Progenitor cell of endocrine pancreas (in vitro differentiated cells): Measurements from ENCODE around the gene MYO5C. TPM values are rescaled to one million over a fixed set of nuclear protein-coding genes. Genes with fewer than 3 reads are reported as not detected.
A peak's percentile ranks its signal among the peaks of the same experiment; 100 is the strongest.

Experiments
- DNase-seq: peaks from one replicate; pipeline ENCODE4 v3.0.0; 2021; ENCODE audit warnings: low spot score; ENCODE audit not compliant: unreplicated experiment
- H3K27ac Mint-ChIP-seq: 2 replicates; pipeline ENCODE4 v1.8.0; 2021; ENCODE audit warnings: mild to moderate bottlenecking, moderate library complexity, mixed read lengths
- H3K27me3 Mint-ChIP-seq: 2 replicates; pipeline ENCODE4 v1.8.0; 2021; ENCODE audit warnings: mixed read lengths
- H3K36me3 Mint-ChIP-seq: 2 replicates; pipeline ENCODE4 v1.8.0; 2022; ENCODE audit warnings: mixed read lengths; ENCODE audit not compliant: insufficient read depth
- H3K4me1 Mint-ChIP-seq: 2 replicates; pipeline ENCODE4 v1.8.0; 2021; ENCODE audit warnings: low read depth, mixed read lengths
- H3K4me3 Mint-ChIP-seq: 2 replicates; pipeline ENCODE4 v1.8.0; 2021; ENCODE audit warnings: low read depth, mild to moderate bottlenecking, moderate library complexity, mixed read lengths
- H3K9me3 Mint-ChIP-seq: 2 replicates; pipeline ENCODE4 v1.8.0; 2021; ENCODE audit warnings: low read depth, mixed read lengths
- total RNA-seq: library from RNA; stranded (reverse); gene quantifications from 2 replicates; pipeline ENCODE4 v1.2.1, GENCODE V29; 2021
- TF ChIP-seq, protein P1 (sequence below): fragments of 200-600 bp; sonication (generic); IDR thresholded peaks from one replicate; pipeline ENCODE4 v1.5.0; 2021; ENCODE audit warnings: antibody characterized with exemption, mild to moderate bottlenecking; ENCODE audit not compliant: unreplicated experiment

Gene MYO5C
- total RNA-seq, 1 donor from 2014 or later: 65.6 TPM

DNA sequence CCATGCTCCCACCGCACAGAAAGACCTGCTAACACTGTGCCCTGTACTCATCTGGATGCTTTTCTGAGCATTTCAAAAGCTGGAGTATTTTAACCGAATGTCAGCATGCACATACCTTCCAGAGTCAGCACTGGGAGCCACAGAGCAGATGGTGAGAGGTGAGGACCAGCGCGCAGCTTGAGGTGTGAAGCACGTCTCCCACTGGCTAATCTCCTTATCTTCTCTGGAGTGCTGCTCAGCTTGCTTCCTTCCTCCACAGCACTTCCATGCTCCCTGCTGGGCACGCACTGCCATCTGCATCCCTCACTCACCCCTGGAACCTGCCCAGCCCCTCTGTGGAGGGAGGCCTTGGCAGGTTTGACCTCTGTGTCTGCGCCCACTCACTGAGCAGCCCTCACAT, 104.4 kb downstream of the MYO5C start, which contains the start of gene GNB5:
Gene GNB5, minus strand, starts transcription at position 186 of the 400 bp plus-strand sequence. CDS start 6,716 bp downstream, outside the sequence.
- Mint-ChIP-seq H3K9me3 (no peaks in the 10 kb centered on the region), H3K36me3 (peaks cover 9% of the 10 kb centered on the region), H3K27ac (peak within 1 kb of the TSS; percentile 90), H3K4me3 (no peak within 1 kb of the TSS), H3K4me1 (peaks cover 11% of the 10 kb centered on the region), H3K27me3 (no peaks in the 10 kb centered on the region)
- no peak for DNase-seq
- TF ChIP-seq, protein P1, sequence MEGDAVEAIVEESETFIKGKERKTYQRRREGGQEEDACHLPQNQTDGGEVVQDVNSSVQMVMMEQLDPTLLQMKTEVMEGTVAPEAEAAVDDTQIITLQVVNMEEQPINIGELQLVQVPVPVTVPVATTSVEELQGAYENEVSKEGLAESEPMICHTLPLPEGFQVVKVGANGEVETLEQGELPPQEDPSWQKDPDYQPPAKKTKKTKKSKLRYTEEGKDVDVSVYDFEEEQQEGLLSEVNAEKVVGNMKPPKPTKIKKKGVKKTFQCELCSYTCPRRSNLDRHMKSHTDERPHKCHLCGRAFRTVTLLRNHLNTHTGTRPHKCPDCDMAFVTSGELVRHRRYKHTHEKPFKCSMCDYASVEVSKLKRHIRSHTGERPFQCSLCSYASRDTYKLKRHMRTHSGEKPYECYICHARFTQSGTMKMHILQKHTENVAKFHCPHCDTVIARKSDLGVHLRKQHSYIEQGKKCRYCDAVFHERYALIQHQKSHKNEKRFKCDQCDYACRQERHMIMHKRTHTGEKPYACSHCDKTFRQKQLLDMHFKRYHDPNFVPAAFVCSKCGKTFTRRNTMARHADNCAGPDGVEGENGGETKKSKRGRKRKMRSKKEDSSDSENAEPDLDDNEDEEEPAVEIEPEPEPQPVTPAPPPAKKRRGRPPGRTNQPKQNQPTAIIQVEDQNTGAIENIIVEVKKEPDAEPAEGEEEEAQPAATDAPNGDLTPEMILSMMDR: no peak

DNA sequence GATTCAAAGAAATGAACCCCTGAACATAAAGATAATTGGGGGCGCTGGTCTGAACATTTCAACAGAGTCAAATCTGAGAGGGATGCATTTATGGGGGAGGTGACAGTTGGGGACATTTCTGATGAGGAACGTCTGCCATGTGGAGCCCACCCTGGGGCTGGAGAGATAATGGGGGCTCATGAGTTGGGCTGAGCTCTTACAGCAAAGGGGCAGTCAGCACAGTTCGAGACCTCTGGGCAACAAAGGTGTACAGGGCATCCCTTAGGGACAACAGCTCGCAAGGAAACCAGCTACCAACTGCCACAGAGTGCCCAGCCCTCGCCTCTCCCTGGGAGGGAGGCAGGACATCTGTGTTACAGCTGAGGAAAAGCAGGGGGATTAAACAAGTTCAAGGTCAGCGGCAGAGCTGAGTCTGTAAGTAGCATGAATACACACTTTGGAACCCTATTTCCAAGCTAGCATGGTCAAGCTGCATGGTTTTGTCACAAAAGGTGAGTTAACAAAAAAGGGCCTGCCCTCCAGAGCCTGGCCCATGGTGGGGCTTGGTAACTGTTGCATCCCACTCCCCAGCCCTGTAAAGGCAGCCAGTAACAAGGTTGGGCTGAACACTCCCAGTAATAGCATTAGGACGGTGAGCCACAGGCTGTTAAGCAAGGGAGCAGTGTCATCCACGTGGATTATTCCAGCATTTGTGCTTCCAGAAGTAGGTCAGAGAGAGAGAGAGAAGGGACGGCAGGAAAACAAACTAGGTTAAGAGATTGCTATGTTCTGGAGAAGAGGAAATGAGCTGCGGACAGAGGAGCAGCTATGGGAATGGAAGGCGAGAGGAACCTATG, 108.7 kb downstream of the MYO5C start:
- TF ChIP-seq, protein P1: no peak
- Mint-ChIP-seq H3K27me3 (no peaks in the 10 kb centered on the region), H3K9me3 (no peaks in the 10 kb centered on the region), H3K4me1 (peaks cover 36% of the 10 kb centered on the region), H3K27ac (peak overlapping the region; percentile 88), H3K36me3 (peaks cover 8% of the 10 kb centered on the region), H3K4me3 (no peak overlapping the region)
- DNase-seq: no peak

DNA sequence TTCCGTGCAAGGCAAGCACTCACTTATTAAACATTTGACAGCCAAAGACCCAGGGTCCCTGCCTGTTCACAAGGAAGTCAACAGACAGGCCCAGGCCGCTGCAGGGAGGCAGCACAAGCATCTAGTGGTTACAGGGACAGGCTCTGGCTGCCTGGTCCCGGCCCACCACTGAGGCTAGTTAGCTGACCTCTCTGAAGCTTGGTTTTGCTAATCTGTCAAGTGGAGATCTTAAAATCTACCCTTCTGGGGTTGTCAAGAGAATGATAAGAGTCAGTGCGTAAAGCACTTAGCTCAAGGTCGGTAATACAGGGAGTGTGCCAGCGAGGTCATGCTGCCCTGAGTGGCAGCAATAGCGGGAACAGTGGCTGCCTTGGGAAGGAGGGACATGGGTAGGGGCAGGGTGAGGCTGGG, 110.4 kb downstream of the MYO5C start:
- Mint-ChIP-seq H3K36me3 (peaks cover 2% of the 10 kb centered on the region), H3K27me3 (peaks cover 10% of the 10 kb centered on the region), H3K27ac (peak overlapping the region; percentile 95), H3K9me3 (no peaks in the 10 kb centered on the region), H3K4me1 (peaks cover 39% of the 10 kb centered on the region), H3K4me3 (peak overlapping the region; percentile 35)
- DNase-seq: peak; percentile 29
- TF ChIP-seq, protein P1: no peak

DNA sequence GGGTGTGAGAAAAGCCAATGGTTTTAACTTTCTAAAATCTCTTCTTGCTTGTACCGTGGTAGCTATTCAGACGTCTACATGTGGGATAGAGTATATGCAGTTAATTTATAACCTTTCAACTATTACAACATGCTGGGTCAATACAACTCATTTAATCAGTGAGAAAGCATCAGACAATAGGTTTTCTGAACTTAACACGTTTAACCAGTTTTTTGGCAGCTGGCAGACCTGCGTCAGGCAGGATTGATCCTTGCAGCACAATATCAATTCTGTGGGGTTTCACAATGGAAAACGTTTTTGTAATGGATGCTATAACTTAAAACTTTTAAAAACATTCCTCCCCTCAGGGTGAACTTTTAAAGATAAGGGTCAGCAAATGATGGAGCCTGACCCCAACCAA, 110.9 kb downstream of the MYO5C start:
- H3K4me1 Mint-ChIP-seq: peaks cover 39% of the 10 kb centered on the region
- TF ChIP-seq, protein P1: no peak

DNA sequence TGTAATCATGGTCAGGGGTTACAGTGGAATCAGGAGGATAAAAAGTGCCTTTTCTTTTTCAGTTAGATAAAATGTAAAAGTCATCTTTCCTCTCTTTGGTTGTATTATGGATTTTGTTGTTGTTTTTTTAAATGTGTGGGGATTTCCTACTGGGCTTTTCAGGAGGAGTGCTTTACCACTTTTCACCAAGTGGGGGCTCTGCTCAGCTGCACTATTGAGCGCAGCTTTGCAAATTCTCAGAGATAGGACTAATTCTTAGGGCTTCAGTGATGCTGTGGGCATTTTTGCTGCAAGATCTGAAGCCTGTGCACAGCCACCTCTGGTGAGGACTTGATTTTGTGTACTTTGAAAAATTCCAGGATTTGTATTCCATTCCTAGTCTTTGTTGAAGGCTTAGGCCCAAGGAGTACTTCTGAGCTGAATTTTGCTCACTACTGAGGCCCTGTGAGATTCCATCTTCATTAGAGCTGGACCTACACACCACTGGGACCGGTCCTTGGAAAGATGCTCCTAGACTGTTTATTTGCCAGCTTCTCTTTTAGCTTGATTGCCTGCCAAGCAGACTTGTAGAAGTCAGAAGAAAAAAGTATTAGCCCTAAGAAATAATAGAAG, 111.9 kb downstream of the MYO5C start:
- DNase-seq: peak; percentile 25
- Mint-ChIP-seq H3K4me3 (peak overlapping the region; percentile 37), H3K4me1 (peaks cover 42% of the 10 kb centered on the region), H3K27ac (peak overlapping the region; percentile 95), H3K9me3 (no peaks in the 10 kb centered on the region), H3K36me3 (no peaks in the 10 kb centered on the region), H3K27me3 (peaks cover 10% of the 10 kb centered on the region)
- TF ChIP-seq, protein P1: peak; percentile 71

More for the DNA sequence above, 110.9 kb downstream of the MYO5C start:
- Mint-ChIP-seq H3K27me3 (peaks cover 10% of the 10 kb centered on the region), H3K4me3 (peak overlapping the region; percentile 18), H3K36me3 (peaks cover 2% of the 10 kb centered on the region), H3K9me3 (no peaks in the 10 kb centered on the region), H3K27ac (peak overlapping the region; percentile 95)
- DNase-seq: no peak
